OCI-M2 (cell line): ENCODE data around the gene ADCY5.

ENCODE experiments used
- DNase-seq: peaks from one replicate; lab custom pipeline; 2025; ENCODE audit not compliant: unreplicated experiment; lab: John Stamatoyannopoulos, UW

Gene ADCY5

GRCh38 chr3:123459862-123460261 is 11.0 kb upstream of the ADCY5 start:
- DNase-seq: no peak

GRCh38 chr3:123458255-123458654 is 9.4 kb upstream of the ADCY5 start:
- DNase-seq: no peak

DNA sequence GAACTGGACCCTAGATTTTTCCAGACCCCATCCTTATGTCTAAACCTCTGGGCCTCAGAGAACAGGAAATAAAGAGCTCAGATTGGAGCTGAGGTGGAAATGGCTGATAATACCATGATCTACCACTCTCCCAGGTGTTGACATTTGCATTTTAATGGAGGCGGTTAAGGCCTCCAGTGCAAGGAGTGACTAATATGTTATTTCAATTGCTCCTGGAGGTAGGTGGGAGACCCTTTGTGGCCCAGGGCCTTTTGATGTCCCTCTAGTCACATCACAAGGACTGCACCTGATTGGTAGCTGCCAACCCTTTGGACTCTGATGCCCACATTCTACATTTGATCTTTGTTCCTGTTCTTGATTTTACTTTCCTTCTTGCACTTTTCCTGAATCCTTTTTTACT is 9.0 kb upstream of the ADCY5 start:
- DNase-seq: no peak

- DNase-seq: no peak
These were observed 4.8 kb upstream of the ADCY5 start for GRCh38 chr3:123453675-123454074.

GRCh38 chr3:123451186-123451585 is 2.3 kb upstream of the ADCY5 start:
- DNase-seq: no peak

- DNase-seq: no peak
These were observed 1.2 kb upstream of the ADCY5 start for GRCh38 chr3:123449997-123450604.

- DNase-seq: no peak
These were observed 459 bp upstream of the ADCY5 start for GRCh38 chr3:123449102-123449996.

GRCh38 chr3:123447749-123448517 is 957 bp downstream of the ADCY5 start:
- no peak for DNase-seq

DNA sequence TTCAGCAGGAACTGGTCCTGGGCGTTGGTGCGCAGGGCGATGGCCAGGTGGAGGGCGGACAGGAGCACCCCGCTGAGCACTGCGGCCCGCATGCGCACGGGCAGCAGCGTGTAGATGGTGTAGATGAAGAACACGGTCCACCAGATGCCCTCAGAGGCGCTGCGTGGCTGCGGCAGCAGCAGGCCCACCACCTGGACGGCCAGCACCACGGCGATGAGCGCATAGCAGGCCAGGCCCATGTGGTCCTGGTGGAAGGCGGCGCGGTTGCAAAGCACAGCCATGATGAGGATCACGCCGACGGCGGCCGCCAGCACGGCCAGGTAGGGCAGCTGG is 1.5 kb downstream of the ADCY5 start:
- no peak for DNase-seq

DNA sequence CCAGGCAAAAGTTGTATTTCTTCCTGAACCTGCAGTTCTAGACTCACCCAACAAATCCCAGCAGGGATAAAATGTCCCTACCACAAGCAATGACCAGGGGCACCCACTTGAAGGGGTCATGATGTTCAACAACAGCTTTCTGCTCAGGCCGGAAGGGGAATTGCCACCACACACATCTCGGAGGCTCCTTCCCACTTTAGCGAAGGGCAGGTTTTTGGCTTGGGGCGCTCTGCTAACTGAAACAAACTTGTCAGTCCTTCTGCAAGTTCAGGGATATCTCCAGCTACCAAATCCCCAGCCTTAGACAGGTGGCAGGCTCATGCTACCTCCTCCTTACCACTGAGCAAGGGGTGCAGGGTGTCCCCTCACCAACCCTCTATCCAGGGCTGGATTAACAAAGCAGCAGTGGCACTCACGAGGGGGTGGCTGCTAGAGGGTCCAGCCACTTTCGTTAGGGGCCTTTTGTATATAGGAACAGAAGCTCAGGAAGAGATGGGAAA is 2.2 kb downstream of the ADCY5 start:
- DNase-seq: no peak

DNA sequence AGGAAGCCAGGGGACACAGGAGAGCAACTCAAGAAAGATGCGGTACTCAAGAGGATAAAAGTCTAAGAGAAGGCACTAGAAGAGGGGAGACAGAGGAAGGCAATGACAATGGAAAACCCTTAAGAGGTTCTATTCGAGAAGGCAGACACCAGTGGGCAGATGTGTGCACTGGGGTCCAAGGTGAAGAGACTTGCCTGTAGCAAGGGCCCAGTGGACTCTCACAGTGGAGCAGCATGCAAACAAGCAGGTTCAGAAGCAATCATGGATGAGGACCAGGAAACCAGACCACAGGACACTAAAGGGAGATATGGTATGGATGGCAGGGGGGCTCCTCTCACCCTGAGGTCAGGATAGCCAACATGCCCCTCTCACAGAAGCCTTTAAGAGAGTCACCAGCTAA is 2.7 kb downstream of the ADCY5 start:
- no peak for DNase-seq

DNA sequence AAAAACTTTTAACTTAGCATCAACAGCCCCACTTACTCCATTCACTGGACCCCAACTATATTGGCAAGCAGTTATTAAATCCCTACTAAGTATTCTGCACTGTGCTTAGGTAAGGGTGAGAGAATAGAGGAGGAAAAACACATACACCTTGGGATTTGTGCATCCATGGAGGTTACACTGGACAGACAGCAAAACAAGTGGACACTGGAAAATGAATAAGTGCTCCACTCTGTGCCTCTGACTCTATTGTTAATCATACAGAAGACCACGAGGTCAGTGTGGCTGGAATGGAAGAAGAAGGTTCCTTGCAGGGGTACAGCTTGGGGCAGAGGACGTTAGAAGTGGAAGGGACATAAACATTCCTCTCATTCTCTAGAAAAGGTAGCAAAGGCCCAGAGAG is 3.2 kb downstream of the ADCY5 start:
- no peak for DNase-seq

- DNase-seq: no peak
These were observed 4.1 kb downstream of the ADCY5 start for GRCh38 chr3:123444744-123445143.

GRCh38 chr3:123444023-123444422 is 4.9 kb downstream of the ADCY5 start:
- no peak for DNase-seq

GRCh38 chr3:123442908-123443307 is 6.0 kb downstream of the ADCY5 start:
- DNase-seq: no peak

DNA sequence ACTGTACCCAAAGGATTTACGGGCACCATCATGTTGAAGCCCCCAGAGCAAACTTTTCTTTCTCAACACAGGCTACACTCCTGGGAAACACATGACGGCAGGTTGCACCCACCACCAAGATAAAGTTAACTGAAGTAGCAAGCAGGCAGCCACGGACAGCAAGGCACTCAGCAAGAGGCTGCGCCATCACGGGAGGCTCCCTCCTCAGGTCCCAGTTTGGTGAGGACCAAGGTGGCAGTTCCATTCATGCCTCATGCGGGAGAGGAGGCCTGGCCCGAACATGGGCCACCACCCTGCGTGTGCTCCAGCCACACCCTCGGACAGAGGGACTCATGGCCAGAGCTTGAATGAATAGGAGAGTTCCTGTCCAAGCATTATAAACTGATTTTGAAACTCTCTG is 6.8 kb downstream of the ADCY5 start:
- no peak for DNase-seq

DNA sequence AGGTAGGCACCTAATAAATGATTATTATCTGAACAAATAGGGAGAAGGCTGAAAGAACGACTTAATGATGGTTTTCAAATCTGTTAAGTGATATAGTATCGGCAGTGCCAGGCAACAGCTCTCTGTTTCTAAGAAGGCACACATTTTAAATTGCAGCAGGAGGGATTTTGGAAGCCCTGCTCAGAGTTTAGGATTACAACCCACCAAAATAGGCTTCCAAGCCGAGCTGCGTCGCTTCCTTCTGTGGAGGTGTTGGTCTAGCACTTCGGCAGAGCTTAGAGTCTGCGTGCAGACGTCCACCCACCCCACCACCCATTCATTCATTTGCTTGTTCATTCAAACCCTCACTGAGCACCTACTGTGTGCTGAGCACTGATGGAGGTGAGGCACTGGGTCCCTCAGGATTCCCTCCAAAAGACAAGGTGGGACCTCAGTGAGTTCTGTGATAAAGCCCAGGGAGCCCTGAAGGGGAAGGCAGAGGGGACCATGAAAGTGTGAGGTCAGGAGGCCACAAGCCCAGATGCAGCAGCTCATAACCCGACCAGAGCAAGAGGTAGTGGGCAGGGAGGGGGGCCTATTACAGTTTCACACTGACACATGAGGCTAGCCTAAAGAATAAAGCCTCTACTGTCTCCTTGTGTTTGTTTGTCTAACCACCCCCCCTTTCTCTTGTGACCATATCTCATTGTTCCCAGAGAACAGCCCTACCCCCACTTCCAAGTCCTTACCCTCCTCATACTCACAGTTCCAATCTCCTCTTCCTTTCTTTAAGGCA is 8.9 kb downstream of the ADCY5 start:
- DNase-seq: no peak

DNA sequence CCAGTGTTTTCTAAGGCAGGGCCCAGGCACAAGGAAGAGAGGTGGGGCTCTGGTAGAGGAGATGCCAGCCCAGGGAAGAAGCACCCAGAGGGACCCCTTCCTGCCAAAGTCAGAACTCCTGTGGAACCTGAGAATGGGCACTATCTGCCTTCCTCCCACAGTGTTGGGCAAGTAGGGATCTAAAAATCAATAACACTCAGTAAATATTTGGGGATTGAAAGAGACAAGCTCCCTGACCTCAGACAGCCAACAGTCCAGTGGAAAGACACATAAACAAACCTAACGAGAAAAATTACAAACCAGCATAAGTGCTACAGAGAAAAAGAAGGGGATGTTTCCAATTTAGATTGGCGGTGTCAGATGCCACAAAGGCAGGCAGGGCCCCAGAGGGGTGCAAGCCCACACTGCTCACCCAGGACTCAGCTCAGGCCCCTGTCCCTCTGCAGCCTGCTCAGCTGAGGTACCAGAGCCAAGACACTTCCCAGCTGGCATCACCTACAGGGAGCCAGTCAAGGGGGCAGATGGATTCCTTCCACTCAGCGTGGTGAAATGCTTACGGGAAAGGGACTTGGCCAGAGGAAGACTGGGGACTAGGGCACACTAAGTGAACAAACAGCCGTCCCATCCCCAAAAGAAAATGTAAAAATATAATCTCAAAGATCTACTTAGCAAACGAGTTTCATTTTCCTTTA is 15.9 kb downstream of the ADCY5 start:
- DNase-seq: no peak

- no peak for DNase-seq
These were observed 17.1 kb downstream of the ADCY5 start for GRCh38 chr3:123431658-123432324.
